Testis (tissue), 3 donors: ENCODE data around the gene KCNQ1. TPM values are rescaled to one million over a fixed set of nuclear protein-coding genes. Genes with fewer than 3 reads are reported as not detected.

ENCODE experiments used
- DNase-seq: peaks from one replicate; pipeline ENCODE4 v3.0.0-alpha.2; 2019
- H3K27ac ChIP-seq, 2 donors: fragments of 200-600 bp; sonication (generic); one replicate each; pipeline ENCODE4 v1.5.1; 2019
- H3K27me3 ChIP-seq: fragments of 200-600 bp; sonication (generic); one replicate; pipeline ENCODE4 v1.5.1; 2019
- H3K36me3 ChIP-seq: fragments of 200-600 bp; sonication (generic); one replicate; pipeline ENCODE4 v1.5.1; 2017; ENCODE audit warnings: low read depth; ENCODE audit errors: missing control alignments
- H3K4me1 ChIP-seq: fragments of 200-600 bp; sonication (generic); one replicate; pipeline ENCODE4 v1.5.1; 2019
- H3K4me3 ChIP-seq, 2 donors: fragments of 200-600 bp; sonication (generic); one replicate each; pipeline ENCODE4 v1.5.1; 2017 to 2019
- H3K9me3 ChIP-seq: fragments of 200-600 bp; sonication (generic); one replicate; pipeline ENCODE4 v1.5.1; 2017
- CTCF ChIP-seq, 3 experiments: fragments of 450-650 bp in 2 of 3; fragments of 200-600 bp in 1 of 3; sonication (generic) in 1 of 3; IDR thresholded peaks; one replicate each; pipeline ENCODE4 v1.5.1; 2016 to 2019; ENCODE audit warnings: antibody characterized with exemption in 3 of 3, mild to moderate bottlenecking in 2 of 3, moderate library complexity in 1 of 3
- POLR2A ChIP-seq: fragments of 450-650 bp; IDR thresholded peaks from one replicate; pipeline ENCODE4 v1.6.1; 2017; ENCODE audit warnings: antibody characterized with exemption, mild to moderate bottlenecking, moderate library complexity
- WGBS, 2 donors: methylation state at CpG; one replicate each; pipeline ENCODE4 v1.1.5; 2018; 5-methylcytosine and 5-hydroxymethylcytosine counted together
- intact Hi-C: fragments of 100-400 bp; cut with DNase I; formaldehyde crosslinking; loops from one replicate; pipeline ENCODE4 v1.15.1; 2023; ENCODE audit warnings: low total_unique reads
- polyA plus RNA-seq: library from polyadenylated mRNA; stranded (reverse); fragments of 350-450 nt; fragmentation: Illumina TruSeq; extraction: RNeasy Lipid Tissue Mini Kit (QIAGEN cat#74804); gene quantifications from one replicate; pipeline ENCODE4 v1.2.3, GENCODE V29; 2014; ENCODE audit warnings: low read depth, low replicate concordance; ENCODE audit not compliant: insufficient read depth
- total RNA-seq, 2 donors: library from RNA; depleted of rRNA; stranded (reverse); fragments of >200 nt; gene quantifications; one replicate each; pipeline ENCODE4 v1.2.3, GENCODE V29; 2016

KCNQ1 gene
- total and polyA plus RNA-seq, 3 donors from 2014 or later, result 6.0 to 24.2 (median 12.8) TPM

- no peaks in the 10 kb centered on the region for H3K27me3 ChIP-seq
- no peaks in the 10 kb centered on the region for H3K36me3 ChIP-seq
- DNase-seq, result no peak
- no peak overlapping the region for H3K27ac ChIP-seq
- intact Hi-C loops, result no loop called here
- H3K4me3 ChIP-seq, result no peak overlapping the region
- H3K9me3 ChIP-seq, result no peaks in the 10 kb centered on the region
- peaks cover 4% of the 10 kb centered on the region for H3K4me1 ChIP-seq
- no peak for TF ChIP-seq POLR2A
- TF ChIP-seq CTCF (IDR thresholded peaks at IDR 0.05), result no peak
These were observed 219.1 kb downstream of the KCNQ1 start for GRCh38 chr11:2663915-2664314.

DNA sequence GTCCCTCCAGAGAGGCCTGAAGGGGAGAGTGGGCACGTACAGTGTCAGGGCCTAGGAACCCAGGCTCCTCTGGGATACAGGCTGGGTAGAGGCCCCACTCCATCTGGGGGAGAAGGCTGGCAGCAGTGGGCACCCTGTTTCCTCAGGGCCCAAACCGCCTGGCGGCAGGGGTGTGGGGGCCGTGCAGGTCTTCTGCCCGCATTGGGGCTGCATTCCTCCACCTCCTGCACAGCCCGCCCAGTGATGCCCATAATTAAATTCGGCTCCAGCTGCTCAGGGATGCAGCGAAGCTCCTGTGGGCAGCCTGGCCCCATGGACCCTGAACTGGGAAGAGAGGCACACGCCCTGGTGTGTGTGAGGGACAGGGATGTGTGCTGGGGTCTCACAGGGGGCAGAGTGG, 219.6 kb downstream of the KCNQ1 start:
- Histone ChIP-seq H3K27me3 (no peaks in the 10 kb centered on the region), H3K27ac (no peak overlapping the region), H3K4me1 (peaks cover 4% of the 10 kb centered on the region), H3K4me3 (no peak overlapping the region), H3K9me3 (no peaks in the 10 kb centered on the region), H3K36me3 (no peaks in the 10 kb centered on the region)
- no peak for DNase-seq
- intact Hi-C loops, result no loop called here
- TF ChIP-seq POLR2A (no peak), CTCF (IDR thresholded peaks at IDR 0.05) (no peak)
- 84 to 98% methylated on average over 9 of the region's 9 CpGs for WGBS, 2 donors

GRCh38 chr11:2664791-2665525, 220.2 kb downstream of the KCNQ1 start:
- no peaks in the 10 kb centered on the region for H3K9me3 ChIP-seq
- intact Hi-C loops, result no loop called here
- H3K36me3 ChIP-seq, result no peaks in the 10 kb centered on the region
- no peak overlapping the region for H3K4me3 ChIP-seq
- no peak for DNase-seq
- H3K27ac ChIP-seq, result no peak overlapping the region
- no peaks in the 10 kb centered on the region for H3K27me3 ChIP-seq
- TF ChIP-seq POLR2A (no peak), CTCF (IDR thresholded peaks at IDR 0.05) (no peak)
- peaks cover 4% of the 10 kb centered on the region for H3K4me1 ChIP-seq
- 94 to 95% methylated on average over 13 to 14 of the region's 14 CpGs for WGBS, 2 donors

DNA sequence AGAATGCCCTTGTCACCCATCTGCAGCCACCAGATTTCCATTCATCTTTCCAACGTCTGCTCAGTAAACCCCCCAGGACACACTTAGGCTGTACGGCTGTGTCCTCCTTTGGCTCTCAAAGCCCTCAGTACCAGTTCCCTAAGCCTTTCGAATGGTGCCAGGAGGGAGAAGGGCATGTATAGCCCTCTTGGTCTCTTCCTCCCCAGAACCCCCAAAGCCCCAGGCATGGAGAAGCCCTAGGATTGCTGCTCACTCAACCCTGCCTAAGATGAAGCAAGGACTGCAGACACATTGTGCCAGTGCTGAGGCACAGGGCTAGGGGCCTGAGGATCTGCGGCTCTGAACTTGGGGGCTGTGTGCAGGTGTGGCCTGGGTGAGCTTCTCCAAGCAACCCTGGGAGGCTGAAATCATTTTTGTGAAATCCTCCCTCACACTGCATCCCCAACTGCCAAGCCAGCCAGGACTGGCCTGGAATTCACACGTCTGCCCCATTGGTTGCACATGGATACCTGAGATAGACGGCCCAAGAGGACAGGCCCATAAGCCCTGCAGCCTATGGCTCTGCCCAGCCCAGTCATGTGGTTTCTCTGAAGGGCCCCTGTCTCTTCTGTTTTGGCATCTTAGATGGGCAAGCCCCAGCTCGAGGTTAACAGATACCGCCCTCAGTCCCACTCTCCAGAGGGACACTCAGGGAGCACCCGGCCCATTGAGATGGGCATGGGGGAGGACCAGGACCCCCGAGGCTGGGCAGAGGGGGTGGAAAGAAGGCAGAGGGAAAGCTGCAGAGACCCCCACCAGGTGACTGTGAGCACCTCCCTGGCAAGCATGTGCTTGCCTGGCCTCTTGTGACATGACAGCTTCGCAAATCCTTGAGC, 221.0 kb downstream of the KCNQ1 start:
- peaks cover 4% of the 10 kb centered on the region for H3K4me1 ChIP-seq
- no peak for TF ChIP-seq POLR2A
- no peak overlapping the region for H3K4me3 ChIP-seq
- no peak overlapping the region for H3K27ac ChIP-seq
- 87 to 89% methylated on average over 8 to 11 of the region's 11 CpGs for WGBS, 2 donors
- DNase-seq, result no peak
- no peaks in the 10 kb centered on the region for H3K9me3 ChIP-seq
- H3K27me3 ChIP-seq, result no peaks in the 10 kb centered on the region
- intact Hi-C loops, result no loop called here
- H3K36me3 ChIP-seq, result no peaks in the 10 kb centered on the region

- intact Hi-C loops, result no loop called here
- Histone ChIP-seq H3K4me1 (peaks cover 4% of the 10 kb centered on the region), H3K27ac (no peak overlapping the region), H3K36me3 (no peaks in the 10 kb centered on the region), H3K4me3 (no peak overlapping the region), H3K9me3 (no peaks in the 10 kb centered on the region), H3K27me3 (no peaks in the 10 kb centered on the region)
- peak; percentile 43 for DNase-seq
- no peak for TF ChIP-seq CTCF (IDR thresholded peaks at IDR 0.05)
- TF ChIP-seq POLR2A, result no peak
- 66 to 79% methylated on average over 6 of the region's 6 CpGs for WGBS, 2 donors
These were observed 221.6 kb downstream of the KCNQ1 start for GRCh38 chr11:2666401-2666741.
